Stimulated activated CD4-positive, alpha-beta T cell treated with anti-CD3 and anti-CD28 coated beads, Interleukin-12 subunit alpha, Interleukin-12 subunit beta, amount 100 ng/mL, for 48 hours (primary cell): Measurements from ENCODE around the gene ALDH3A1.

Experiments used
- DNase-seq, 3 donors: peaks; one replicate each; pipeline ENCODE4 v3.0.0-alpha.2; 2020; ENCODE audit warnings: low read depth in 2 of 3, low spot score in 1 of 3

The ALDH3A1 gene

GRCh38 chr17:19742495-19742894, 5.6 kb downstream of the ALDH3A1 start:
- DNase-seq: no peak

- no peak for DNase-seq
These were observed 6.2 kb downstream of the ALDH3A1 start for GRCh38 chr17:19741832-19742457.

GRCh38 chr17:19740933-19741332, 7.2 kb downstream of the ALDH3A1 start:
- no peak for DNase-seq

- no peak for DNase-seq
These were observed 8.6 kb downstream of the ALDH3A1 start for GRCh38 chr17:19739241-19740201.

- DNase-seq: no peak
These were observed 9.3 kb downstream of the ALDH3A1 start for GRCh38 chr17:19738757-19739156.

- DNase-seq: no peak
These were observed 10.0 kb downstream of the ALDH3A1 start for GRCh38 chr17:19738073-19738449.

GRCh38 chr17:19737305-19738072, 10.6 kb downstream of the ALDH3A1 start:
- no peak for DNase-seq

- no peak for DNase-seq
These were observed 12.0 kb downstream of the ALDH3A1 start for GRCh38 chr17:19736071-19736470.

GRCh38 chr17:19733953-19734526, 14.1 kb downstream of the ALDH3A1 start:
- DNase-seq: no peak

GRCh38 chr17:19731626-19732025, 16.5 kb downstream of the ALDH3A1 start:
- DNase-seq: no peak

- DNase-seq: no peak
These were observed 17.3 kb downstream of the ALDH3A1 start for GRCh38 chr17:19730843-19731242.

GRCh38 chr17:19729900-19730299, 18.2 kb downstream of the ALDH3A1 start:
- DNase-seq: no peak

GRCh38 chr17:19728084-19728495, 20.0 kb downstream of the ALDH3A1 start:
- no peak for DNase-seq

- DNase-seq: no peak
These were observed 20.5 kb downstream of the ALDH3A1 start for GRCh38 chr17:19727501-19728078.

- no peak for DNase-seq
These were observed 21.3 kb downstream of the ALDH3A1 start for GRCh38 chr17:19726631-19727376.

- DNase-seq: no peak
These were observed 22.6 kb downstream of the ALDH3A1 start for GRCh38 chr17:19725486-19725885.

GRCh38 chr17:19724501-19725420, 23.3 kb downstream of the ALDH3A1 start:
- peak; percentile 34 to 47 (median 41) for DNase-seq

GRCh38 chr17:19723964-19724363, 24.1 kb downstream of the ALDH3A1 start:
- DNase-seq: no peak
